Esophagus squamous epithelium (tissue), 5 donors: ENCODE data around the gene CNN1. TPM values are rescaled to one million over a fixed set of nuclear protein-coding genes. Genes with fewer than 3 reads are reported as not detected.

ENCODE experiments used
- DNase-seq: peaks from one replicate; lab custom pipeline; 2025; lab: John Stamatoyannopoulos, UW
- H3K27ac ChIP-seq, 4 donors: fragments of 200-600 bp; sonication (generic); one replicate each; pipeline ENCODE4 v1.5.1; 2016 to 2019; ENCODE audit warnings: mild to moderate bottlenecking in 1 of 4
- H3K27me3 ChIP-seq, 4 donors: fragments of 200-600 bp; sonication (generic); 1 replicate in 3 of 4; 2 replicates in 1 of 4; pipeline versions ENCODE4 v1.5.1 to v1.6.0; 2017 to 2021; ENCODE audit warnings: antibody characterized with exemption in 1 of 4
- H3K36me3 ChIP-seq, 3 donors: fragments of 200-600 bp; sonication (generic); one replicate each; pipeline ENCODE4 v1.5.1; 2016 to 2019
- H3K4me1 ChIP-seq, 3 donors: fragments of 200-600 bp; sonication (generic); one replicate each; pipeline ENCODE4 v1.5.1; 2017 to 2019
- H3K4me3 ChIP-seq, 4 donors: fragments of 200-600 bp; sonication (generic); 1 replicate in 3 of 4; 2 replicates in 1 of 4; pipeline ENCODE4 v1.5.1; 2016 to 2019; ENCODE audit warnings: mild to moderate bottlenecking in 2 of 4, moderate library complexity in 1 of 4
- H3K9me3 ChIP-seq, 3 donors: fragments of 200-600 bp; sonication (generic); one replicate each; pipeline ENCODE4 v1.5.1; 2016 to 2019
- POLR2A ChIP-seq, 4 donors: fragments of 450-650 bp; IDR thresholded peaks; one replicate each; pipeline ENCODE4 v1.6.1; 2017; ENCODE audit warnings: antibody characterized with exemption in 4 of 4, mild to moderate bottlenecking in 4 of 4, moderate library complexity in 3 of 4
- WGBS, 2 donors: methylation state at CpG; one replicate each; pipeline ENCODE4 v1.1.5; 2018; 5-methylcytosine and 5-hydroxymethylcytosine counted together
- intact Hi-C: fragments of 100-400 bp; cut with DNase I; formaldehyde crosslinking; loops from one replicate; pipeline ENCODE4 v1.15.0; 2022
- total RNA-seq, 4 donors: library from RNA; depleted of rRNA; stranded (reverse); fragments of >200 nt; gene quantifications; one replicate each; pipeline ENCODE4 v1.1.0, GENCODE V29; 2016
- TF ChIP-seq, protein P1 (sequence below), 6 experiments: fragments of 450-650 bp in 4 of 6; fragments of 200-600 bp in 2 of 6; sonication (generic) in 2 of 6; IDR thresholded peaks; one replicate each; pipeline ENCODE4 v1.5.1; 2016 to 2019; ENCODE audit warnings: antibody characterized with exemption in 6 of 6, mild to moderate bottlenecking in 4 of 6, moderate library complexity in 4 of 6
- donor health status: DM: yes; HTN: yes; CAD: no.

CNN1 gene
- total RNA-seq, 4 donors from 2014 or later, result 20.4 to 437 (median 45.0) TPM

DNA sequence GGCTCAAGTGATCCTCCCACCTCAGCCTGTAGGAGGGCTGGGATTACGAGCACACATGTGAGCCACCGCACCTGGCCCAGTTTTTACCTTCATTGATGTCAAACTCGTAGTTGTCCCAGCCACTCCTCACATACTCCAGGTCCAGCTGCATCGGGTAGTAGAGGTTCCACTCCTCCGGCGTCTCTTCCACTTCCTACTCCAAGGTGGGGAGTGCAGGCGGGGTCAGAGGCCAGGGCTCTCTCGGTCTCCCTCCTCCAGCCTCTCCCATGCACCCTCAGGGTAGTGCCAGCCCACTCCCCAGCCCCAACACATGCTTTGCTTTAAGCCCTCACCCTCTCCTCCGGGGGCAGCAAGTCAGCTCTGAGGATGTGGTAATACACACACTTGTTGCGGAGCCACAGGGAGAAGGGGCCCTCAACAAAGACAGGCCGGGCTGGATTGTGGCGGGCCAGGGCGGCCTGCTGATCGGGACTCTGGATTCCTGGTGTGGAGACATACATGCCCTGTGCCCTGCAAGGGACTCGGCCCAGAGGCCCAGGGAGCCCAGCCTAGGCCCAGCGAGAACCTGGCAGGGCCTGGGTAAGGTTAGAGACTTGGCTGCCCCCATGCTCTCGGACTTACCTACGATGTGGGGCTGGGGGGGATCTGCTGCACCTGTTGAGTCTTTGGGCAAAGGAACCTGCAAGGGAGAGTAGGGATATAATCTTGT, 31.1 kb upstream of the CNN1 start:
- Histone ChIP-seq H3K36me3 (peaks cover 0 to 32% (median 2%) of the 10 kb centered on the region in 3 donors), H3K4me1 (peaks cover 0 to 24% (median 8%) of the 10 kb centered on the region in 3 donors), H3K9me3 (no peaks in the 10 kb centered on the region), H3K27me3 (no peaks in the 10 kb centered on the region), H3K4me3 (no peak overlapping the region), H3K27ac (no peak overlapping the region)
- WGBS, 2 donors, result 83 to 88% methylated on average over 8 to 11 of the region's 18 CpGs
- DNase-seq, result no peak
- no peak for TF ChIP-seq POLR2A (IDR thresholded peaks at IDR 0.05)
- TF ChIP-seq, protein P1, sequence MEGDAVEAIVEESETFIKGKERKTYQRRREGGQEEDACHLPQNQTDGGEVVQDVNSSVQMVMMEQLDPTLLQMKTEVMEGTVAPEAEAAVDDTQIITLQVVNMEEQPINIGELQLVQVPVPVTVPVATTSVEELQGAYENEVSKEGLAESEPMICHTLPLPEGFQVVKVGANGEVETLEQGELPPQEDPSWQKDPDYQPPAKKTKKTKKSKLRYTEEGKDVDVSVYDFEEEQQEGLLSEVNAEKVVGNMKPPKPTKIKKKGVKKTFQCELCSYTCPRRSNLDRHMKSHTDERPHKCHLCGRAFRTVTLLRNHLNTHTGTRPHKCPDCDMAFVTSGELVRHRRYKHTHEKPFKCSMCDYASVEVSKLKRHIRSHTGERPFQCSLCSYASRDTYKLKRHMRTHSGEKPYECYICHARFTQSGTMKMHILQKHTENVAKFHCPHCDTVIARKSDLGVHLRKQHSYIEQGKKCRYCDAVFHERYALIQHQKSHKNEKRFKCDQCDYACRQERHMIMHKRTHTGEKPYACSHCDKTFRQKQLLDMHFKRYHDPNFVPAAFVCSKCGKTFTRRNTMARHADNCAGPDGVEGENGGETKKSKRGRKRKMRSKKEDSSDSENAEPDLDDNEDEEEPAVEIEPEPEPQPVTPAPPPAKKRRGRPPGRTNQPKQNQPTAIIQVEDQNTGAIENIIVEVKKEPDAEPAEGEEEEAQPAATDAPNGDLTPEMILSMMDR (IDR thresholded peaks at IDR 0.05), result no peak
- intact Hi-C loops, result no loop called here

DNA sequence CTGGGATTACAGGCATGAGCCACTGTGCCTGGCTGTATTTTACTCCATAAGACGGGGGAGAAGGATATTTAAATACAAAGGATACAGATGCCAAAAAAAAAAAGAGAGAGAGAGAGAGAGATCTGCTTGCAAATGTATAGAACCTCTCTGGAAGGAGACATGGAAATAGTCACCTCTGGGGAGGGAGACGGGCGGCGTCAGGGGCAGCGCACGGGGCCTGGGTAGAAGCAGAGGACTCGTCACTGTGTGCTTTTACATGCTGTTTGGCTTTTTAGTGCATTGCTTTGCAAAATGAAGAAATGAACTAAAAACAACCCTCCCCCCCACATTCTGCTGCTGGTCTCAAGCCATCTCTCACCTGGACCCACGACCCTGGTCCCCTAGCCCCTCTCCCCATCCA, 28.2 kb upstream of the CNN1 start:
- no peak for DNase-seq
- Histone ChIP-seq H3K4me1 (peaks cover 0 to 13% (median 8%) of the 10 kb centered on the region in 3 donors), H3K36me3 (peaks cover 5 to 58% (median 8%) of the 10 kb centered on the region in 3 donors), H3K27me3 (no peaks in the 10 kb centered on the region), H3K27ac (no peak overlapping the region), H3K4me3 (no peak overlapping the region), H3K9me3 (no peaks in the 10 kb centered on the region)
- intact Hi-C loops, result no loop called here
- TF ChIP-seq, protein P1 (IDR thresholded peaks at IDR 0.05), result no peak
- TF ChIP-seq POLR2A (IDR thresholded peaks at IDR 0.05), result no peak
- WGBS, 2 donors, result 89 to 90% methylated on average over 8 of the region's 8 CpGs

DNA sequence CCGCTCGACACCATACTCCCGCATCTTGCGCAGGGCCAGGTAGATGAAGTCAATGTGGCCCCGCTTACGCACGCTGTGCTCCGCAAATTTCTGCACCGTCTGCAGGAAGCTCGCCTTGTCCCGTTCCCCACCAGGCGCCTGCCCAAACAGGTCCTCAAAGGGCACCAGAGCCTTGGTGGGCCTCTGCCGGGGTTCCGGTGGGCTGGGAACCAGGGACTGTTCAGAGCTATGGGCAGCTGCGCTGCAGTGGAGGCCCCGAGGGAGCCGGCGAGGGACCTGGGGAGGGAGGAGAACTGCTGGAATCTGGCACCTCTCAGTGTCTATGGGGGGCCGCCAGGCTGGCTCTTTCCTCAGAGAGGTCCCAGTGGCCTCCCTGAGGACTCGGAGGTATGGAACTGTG, 24.7 kb upstream of the CNN1 start:
- no peak for DNase-seq
- intact Hi-C loops, result no loop called here
- no peaks in the 10 kb centered on the region for H3K27me3 ChIP-seq
- H3K36me3 ChIP-seq, result peaks cover 8 to 93% (median 10%) of the 10 kb centered on the region in 3 donors
- 84 to 100% methylated on average over 4 to 6 of the region's 20 CpGs for WGBS, 2 donors
- no peaks in the 10 kb centered on the region for H3K9me3 ChIP-seq
- no peak overlapping the region for H3K27ac ChIP-seq
- H3K4me1 ChIP-seq, result peaks cover 0 to 1% (median 0%) of the 10 kb centered on the region in 3 donors
- TF ChIP-seq POLR2A (IDR thresholded peaks at IDR 0.05), result no peak
- TF ChIP-seq, protein P1 (IDR thresholded peaks at IDR 0.05), result no peak
- H3K4me3 ChIP-seq, result no peak overlapping the region

DNA sequence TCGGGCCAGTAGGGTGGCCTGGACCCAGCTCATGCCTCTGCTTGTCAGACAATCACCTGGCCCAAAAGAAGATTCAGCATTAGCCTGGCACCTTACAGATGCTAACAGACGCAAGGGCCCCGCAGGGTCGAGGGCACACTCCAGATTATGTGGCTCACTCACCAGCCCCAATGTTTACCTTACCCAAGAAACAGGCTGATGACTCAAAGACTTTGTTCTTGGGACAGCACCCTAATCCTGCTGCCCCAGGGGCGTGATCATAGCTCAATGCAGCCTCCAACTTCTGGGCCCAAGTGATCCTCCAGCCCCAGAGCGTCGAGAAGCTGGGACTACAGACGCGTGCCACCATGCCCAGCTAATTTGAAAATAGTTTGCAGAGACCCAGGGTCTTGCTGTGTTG, 19.5 kb upstream of the CNN1 start:
- no peaks in the 10 kb centered on the region for H3K9me3 ChIP-seq
- DNase-seq, result no peak
- H3K4me1 ChIP-seq, result peaks cover 0 to 7% (median 0%) of the 10 kb centered on the region in 3 donors
- TF ChIP-seq, protein P1 (IDR thresholded peaks at IDR 0.05), result no peak
- TF ChIP-seq POLR2A (IDR thresholded peaks at IDR 0.05), result no peak
- no peak overlapping the region for H3K4me3 ChIP-seq
- 64% methylated on average over 3 of the region's 9 CpGs; no CpG with 5 or more reads in 1 of the 2 donors for WGBS, 2 donors
- H3K27me3 ChIP-seq, result no peaks in the 10 kb centered on the region
- intact Hi-C loops, result no loop called here
- peaks cover 0 to 81% (median 5%) of the 10 kb centered on the region in 3 donors for H3K36me3 ChIP-seq
- no peak overlapping the region for H3K27ac ChIP-seq

DNA sequence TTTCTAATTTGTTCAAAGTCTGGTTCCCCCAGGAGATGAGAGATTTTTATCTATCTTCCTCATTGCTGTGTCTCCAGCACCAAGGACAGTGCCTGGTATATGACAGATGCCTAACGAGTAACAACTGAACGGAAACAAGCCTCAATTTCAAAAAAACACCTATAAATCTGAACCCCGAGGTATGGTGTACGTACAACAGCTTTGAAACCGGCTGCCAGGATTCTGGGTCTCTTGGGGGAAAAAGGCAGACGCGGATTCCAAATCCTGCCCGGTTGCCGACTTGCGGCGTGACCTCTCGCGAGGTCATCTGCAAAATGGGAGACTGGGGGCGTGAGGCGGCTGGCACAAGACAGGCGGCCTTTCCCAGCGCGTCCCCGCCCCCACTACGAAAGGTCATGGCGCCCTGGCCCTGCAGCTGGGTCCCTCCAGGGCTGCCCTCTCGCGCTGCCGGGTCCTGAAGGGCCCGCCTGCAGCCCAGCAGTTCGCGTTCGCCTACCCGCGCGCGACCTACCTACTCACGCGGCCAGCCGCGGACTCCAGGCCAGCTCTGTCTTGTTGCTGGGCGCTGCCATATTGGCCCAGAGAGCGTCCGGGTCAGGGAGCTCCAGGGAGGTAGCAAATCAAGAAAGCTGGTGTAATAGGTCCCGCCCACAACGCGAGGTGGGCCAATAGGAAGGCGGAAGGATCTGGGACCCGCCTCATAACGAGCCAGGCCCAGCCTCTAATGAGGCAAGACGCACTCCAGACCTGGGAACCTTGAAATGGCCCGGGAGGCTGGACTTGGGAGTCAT, 9.9 kb upstream of the CNN1 start, which contains the start of gene ECSIT:
TSS of gene ECSIT (minus strand) at position 584 of the 791 bp plus-strand sequence. CDS start 9,964 bp downstream, outside the sequence.
- intact Hi-C loops, result no loop called here
- no peaks in the 10 kb centered on the region for H3K9me3 ChIP-seq
- H3K27ac ChIP-seq, result peak within 1 kb of the TSS; percentile 90 to 93 (median 92)
- H3K4me3 ChIP-seq, result peak within 1 kb of the TSS; percentile 76 to 93 (median 83)
- H3K36me3 ChIP-seq, result peaks cover 0 to 17% (median 0%) of the 10 kb centered on the region in 3 donors
- peak in 1 of 4 donors; percentile 37 for TF ChIP-seq POLR2A (IDR thresholded peaks at IDR 0.05)
- TF ChIP-seq, protein P1 (IDR thresholded peaks at IDR 0.05), result no peak
- 0 to 1% methylated on average over 10 to 27 of the region's 47 CpGs for WGBS, 2 donors
- no peaks in the 10 kb centered on the region for H3K27me3 ChIP-seq
- DNase-seq, result peak; percentile 91
- H3K4me1 ChIP-seq, result peaks cover 5 to 33% (median 13%) of the 10 kb centered on the region in 3 donors
